Measurements from ENCODE around the gene HSF4. TPM values are rescaled to one million over a fixed set of nuclear protein-coding genes. Genes with fewer than 3 reads are reported as not detected.
A peak's percentile ranks its signal among the peaks of the same experiment; 100 is the strongest.

HSF4 gene
- total RNA-seq, 2 experiments from 2014 or later: 8.1 to 17.0 TPM

DNA sequence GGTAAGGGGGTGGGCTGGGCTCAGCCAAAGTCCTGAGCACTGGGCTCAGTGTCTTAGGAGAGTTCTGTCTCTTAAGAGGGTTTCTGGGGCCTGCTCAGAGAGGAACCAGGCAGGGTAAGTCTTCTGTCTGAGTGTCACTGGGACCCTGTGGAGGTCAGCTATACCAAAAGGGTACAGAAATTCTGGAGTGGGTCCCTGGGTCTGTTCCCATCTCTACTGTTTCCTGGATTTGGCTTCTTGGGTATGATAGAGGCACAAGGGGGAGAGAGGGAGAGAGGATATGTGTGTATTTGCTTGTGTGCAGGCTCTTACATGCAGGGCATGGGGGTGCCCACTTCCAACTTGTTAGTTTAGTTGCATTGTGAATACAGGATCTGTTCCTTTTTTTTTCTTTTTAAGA lies 29.0 kb downstream of the HSF4 start:
- H3K9me3 ChIP-seq (ENCODE audit: low read length): no peaks in the 10 kb centered on the region
- DNase-seq (ENCODE audit: low spot score): no peak
- H3K4me2 ChIP-seq (ENCODE audit: low read length): peak overlapping the region; percentile 86
- H2AFZ ChIP-seq (ENCODE audit: low read length): no peak overlapping the region
- intact Hi-C loops (cut with micrococcal nuclease; ENCODE audit: unreplicated experiment): loop anchor here (2.0 kb wide), 2 partner anchors 33 to 53 kb away; partner anchors contain the start of genes FHOD1 and TMEM208
- peak overlapping the region; percentile 98 for H3K4me3 ChIP-seq (ENCODE audit: low read depth, low read length, poor library complexity, severe bottlenecking)
- no peak overlapping the region for H3K27ac ChIP-seq (ENCODE audit: low read depth, low read length, poor library complexity, severe bottlenecking)
- peaks cover 64% of the 10 kb centered on the region for H3K36me3 ChIP-seq (ENCODE audit: insufficient read depth, low read length)
- ChIA-PET CTCF (ENCODE audit: unreplicated experiment) (interaction anchor here (0.6 kb wide), 1 partner anchor 52 kb away, joined by 4 read pairs; no protein-coding TSS in a partner anchor), POLR2A (interaction anchor here (0.5 to 0.7 kb wide), 2 partner anchors 23 to 24 kb away, joined by 3 to 4 read pairs; no protein-coding TSS in a partner anchor)
- H3K9me2 ChIP-seq (ENCODE audit: insufficient read depth, low read length): no peaks in the 10 kb centered on the region
- no TSS peak for BruUV-seq (replicated peaks)
- peaks cover 19% of the 10 kb centered on the region for H3K4me1 ChIP-seq (ENCODE audit: insufficient read depth, low read length, poor library complexity, severe bottlenecking)
- peaks cover 22% of the 10 kb centered on the region for H3K79me2 ChIP-seq (ENCODE audit: insufficient read depth, low read depth, low read length)
- H4K20me1 ChIP-seq (ENCODE audit: insufficient read depth, low read length): peaks cover 9% of the 10 kb centered on the region; the same call in 1 of the 2 replicates
- no peak for TF ChIP-seq EZH2phosphoT487 (IDR thresholded peaks at IDR 0.05; ENCODE audit: borderline replicate concordance, low read depth, low read length)
- TF ChIP-seq, protein P1, sequence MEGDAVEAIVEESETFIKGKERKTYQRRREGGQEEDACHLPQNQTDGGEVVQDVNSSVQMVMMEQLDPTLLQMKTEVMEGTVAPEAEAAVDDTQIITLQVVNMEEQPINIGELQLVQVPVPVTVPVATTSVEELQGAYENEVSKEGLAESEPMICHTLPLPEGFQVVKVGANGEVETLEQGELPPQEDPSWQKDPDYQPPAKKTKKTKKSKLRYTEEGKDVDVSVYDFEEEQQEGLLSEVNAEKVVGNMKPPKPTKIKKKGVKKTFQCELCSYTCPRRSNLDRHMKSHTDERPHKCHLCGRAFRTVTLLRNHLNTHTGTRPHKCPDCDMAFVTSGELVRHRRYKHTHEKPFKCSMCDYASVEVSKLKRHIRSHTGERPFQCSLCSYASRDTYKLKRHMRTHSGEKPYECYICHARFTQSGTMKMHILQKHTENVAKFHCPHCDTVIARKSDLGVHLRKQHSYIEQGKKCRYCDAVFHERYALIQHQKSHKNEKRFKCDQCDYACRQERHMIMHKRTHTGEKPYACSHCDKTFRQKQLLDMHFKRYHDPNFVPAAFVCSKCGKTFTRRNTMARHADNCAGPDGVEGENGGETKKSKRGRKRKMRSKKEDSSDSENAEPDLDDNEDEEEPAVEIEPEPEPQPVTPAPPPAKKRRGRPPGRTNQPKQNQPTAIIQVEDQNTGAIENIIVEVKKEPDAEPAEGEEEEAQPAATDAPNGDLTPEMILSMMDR (conservative IDR thresholded peaks at IDR 0.05; ENCODE audit: low read length): no peak

DNA sequence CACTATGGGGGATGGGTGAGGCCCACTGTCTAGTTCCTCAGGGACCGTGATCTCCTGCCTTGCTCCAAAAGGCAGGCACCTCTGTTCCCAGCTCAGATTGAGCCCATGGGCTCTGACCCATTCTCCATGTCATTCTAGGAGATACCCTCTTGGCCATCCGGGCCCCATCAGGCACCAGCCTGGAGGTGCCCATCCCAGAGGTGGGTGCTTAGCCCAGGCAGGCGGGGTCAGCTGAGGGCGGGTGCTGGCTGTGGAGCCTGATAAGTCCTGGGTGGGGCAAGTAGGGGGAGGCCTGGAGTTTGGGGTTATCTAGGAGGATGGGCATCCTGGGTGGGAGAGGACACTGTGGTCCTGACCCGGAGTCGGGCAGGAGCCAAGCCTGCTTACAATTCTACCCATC lies 29.7 kb downstream of the HSF4 start:
- H3K4me1 ChIP-seq (ENCODE audit: insufficient read depth, low read length, poor library complexity, severe bottlenecking): peaks cover 19% of the 10 kb centered on the region

DNA sequence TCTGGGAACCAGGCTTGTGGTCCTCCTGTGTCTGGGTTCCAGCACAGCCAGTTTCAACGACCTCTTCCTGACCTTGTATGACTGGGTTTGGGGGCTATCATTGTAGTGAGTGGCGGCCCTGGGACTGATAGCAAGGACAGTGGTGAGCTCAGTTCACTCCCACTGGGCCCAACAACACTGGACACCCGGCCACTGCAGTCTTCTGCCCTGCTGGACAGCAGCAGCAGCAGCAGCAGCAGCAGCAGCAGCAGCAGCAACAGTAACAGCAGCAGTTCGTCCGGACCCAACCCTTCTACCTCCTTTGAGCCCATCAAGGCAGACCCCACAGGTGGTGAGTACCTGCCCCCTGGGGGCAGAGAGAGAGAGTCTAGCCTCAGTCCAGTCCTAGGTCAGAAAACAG lies 31.1 kb downstream of the HSF4 start:
- POLR2A ChIA-PET: interaction anchor here (0.7 to 1.1 kb wide), 2 partner anchors 31 to 100 kb away, joined by 3 read pairs; no protein-coding TSS in a partner anchor
- H2AFZ ChIP-seq (ENCODE audit: low read length): no peak overlapping the region
- peaks cover 83% of the 10 kb centered on the region for H3K36me3 ChIP-seq (ENCODE audit: insufficient read depth, low read length)
- H4K20me1 ChIP-seq (ENCODE audit: insufficient read depth, low read length): peaks cover 9% of the 10 kb centered on the region; the same call in 1 of the 2 replicates
- H3K4me3 ChIP-seq (ENCODE audit: low read depth, low read length, poor library complexity, severe bottlenecking): no peak overlapping the region
- BruUV-seq (replicated peaks): no TSS peak
- no peak overlapping the region for H3K27ac ChIP-seq (ENCODE audit: low read depth, low read length, poor library complexity, severe bottlenecking)
- peaks cover 19% of the 10 kb centered on the region for H3K4me1 ChIP-seq (ENCODE audit: insufficient read depth, low read length, poor library complexity, severe bottlenecking)
- H3K9me3 ChIP-seq (ENCODE audit: low read length): no peaks in the 10 kb centered on the region
- CTCF ChIA-PET (ENCODE audit: unreplicated experiment): no interaction called here
- DNase-seq (ENCODE audit: low spot score): no peak
- no peak overlapping the region for H3K4me2 ChIP-seq (ENCODE audit: low read length)
- H3K79me2 ChIP-seq (ENCODE audit: insufficient read depth, low read depth, low read length): peaks cover 22% of the 10 kb centered on the region
- intact Hi-C loops (cut with micrococcal nuclease; ENCODE audit: unreplicated experiment): no loop called here
- no peak for TF ChIP-seq EZH2phosphoT487 (IDR thresholded peaks at IDR 0.05; ENCODE audit: borderline replicate concordance, low read depth, low read length)
- TF ChIP-seq, protein P1 (conservative IDR thresholded peaks at IDR 0.05; ENCODE audit: low read length): no peak
- no peaks in the 10 kb centered on the region for H3K9me2 ChIP-seq (ENCODE audit: insufficient read depth, low read length)

More for the DNA sequence above, 29.7 kb downstream of the HSF4 start:
- Histone ChIP-seq H3K4me3 (ENCODE audit: low read depth, low read length, poor library complexity, severe bottlenecking) (no peak overlapping the region), H4K20me1 (ENCODE audit: insufficient read depth, low read length) (peaks cover 9% of the 10 kb centered on the region; the same call in 1 of the 2 replicates), H3K27ac (ENCODE audit: low read depth, low read length, poor library complexity, severe bottlenecking) (no peak overlapping the region), H2AFZ (ENCODE audit: low read length) (no peak overlapping the region), H3K9me2 (ENCODE audit: insufficient read depth, low read length) (no peaks in the 10 kb centered on the region), H3K4me2 (ENCODE audit: low read length) (0 out of 2 replicates have a peak overlapping the region, but pooled peaks have one; percentile 86), H3K36me3 (ENCODE audit: insufficient read depth, low read length) (peaks cover 70% of the 10 kb centered on the region), H3K9me3 (ENCODE audit: low read length) (no peaks in the 10 kb centered on the region), H3K79me2 (ENCODE audit: insufficient read depth, low read depth, low read length) (peaks cover 22% of the 10 kb centered on the region)
- intact Hi-C loops (cut with micrococcal nuclease; ENCODE audit: unreplicated experiment): no loop called here
- ChIA-PET CTCF (ENCODE audit: unreplicated experiment) (no interaction called here), POLR2A (no interaction called here)
- no peak for DNase-seq (ENCODE audit: low spot score)
- TF ChIP-seq, protein P1 (conservative IDR thresholded peaks at IDR 0.05; ENCODE audit: low read length): no peak
- no peak for TF ChIP-seq EZH2phosphoT487 (IDR thresholded peaks at IDR 0.05; ENCODE audit: borderline replicate concordance, low read depth, low read length)
- BruUV-seq (replicated peaks): no TSS peak
